Cardiac fibroblast (primary cell): Measurements from ENCODE around the gene SMYD4.
"Not testable (repeated sequence)": the region's sequence is repeated elsewhere in the genome, so short reads cannot be mapped to it uniquely, and the experiment has no call there.

Source experiments
- DNase-seq, 2 donors: peaks; one replicate each; pipeline versions ENCODE4 v3.0.0 to v3.0.0-alpha.2; 2010; ENCODE audit warnings: low read depth in 2 of 2
- H3K4me3 ChIP-seq, 2 donors: replicated peaks in 1 of 2; 1 replicate in 1 of 2; 2 replicates in 1 of 2; pipeline ENCODE4 v1.5.1; 2011; ENCODE audit warnings: low read depth in 2 of 2, low read length in 2 of 2, mild to moderate bottlenecking in 2 of 2, moderate library complexity in 1 of 2
- CTCF ChIP-seq: IDR thresholded peaks from one replicate; pipeline ENCODE4 v1.5.1; 2011; ENCODE audit warnings: low read depth, mild to moderate bottlenecking, low read length, inconsistent platforms

SMYD4 gene

DNA sequence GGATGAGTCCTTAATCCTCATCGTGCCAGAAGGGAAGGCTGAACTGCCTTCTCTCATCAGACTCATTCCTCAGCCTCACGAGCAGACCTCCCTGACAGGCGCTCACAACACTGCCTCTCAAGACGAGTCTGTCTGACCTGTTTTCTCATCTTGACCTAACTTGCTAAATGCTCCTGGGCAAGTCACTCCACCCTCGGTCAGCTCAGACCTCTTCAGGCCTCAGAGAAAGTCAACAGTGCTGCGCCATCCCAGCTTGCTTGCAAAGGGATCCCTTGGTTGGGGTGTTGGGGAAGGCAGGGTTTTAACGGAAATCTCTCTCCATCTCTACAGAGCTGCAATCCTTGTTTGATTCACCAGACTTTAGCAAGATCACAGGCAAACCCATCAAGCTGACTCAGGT, 52.8 kb downstream of the SMYD4 start:
- no peak for DNase-seq
- no peak for TF ChIP-seq CTCF
- H3K4me3 ChIP-seq = no peak overlapping the region

- TF ChIP-seq CTCF = no peak
- DNase-seq = no peak
- H3K4me3 ChIP-seq = no peak overlapping the region
Observed at GRCh38 chr17:1776328-1776727, 53.4 kb downstream of the SMYD4 start.

GRCh38 chr17:1774390-1775176, 55.1 kb downstream of the SMYD4 start:
- no peak for DNase-seq
- no peak for TF ChIP-seq CTCF
- no peak overlapping the region for H3K4me3 ChIP-seq

- TF ChIP-seq CTCF = no peak
- peak; percentile 14 to 89 for DNase-seq
- no peak overlapping the region for H3K4me3 ChIP-seq
Observed at GRCh38 chr17:1773696-1774181, 56.0 kb downstream of the SMYD4 start.

DNA sequence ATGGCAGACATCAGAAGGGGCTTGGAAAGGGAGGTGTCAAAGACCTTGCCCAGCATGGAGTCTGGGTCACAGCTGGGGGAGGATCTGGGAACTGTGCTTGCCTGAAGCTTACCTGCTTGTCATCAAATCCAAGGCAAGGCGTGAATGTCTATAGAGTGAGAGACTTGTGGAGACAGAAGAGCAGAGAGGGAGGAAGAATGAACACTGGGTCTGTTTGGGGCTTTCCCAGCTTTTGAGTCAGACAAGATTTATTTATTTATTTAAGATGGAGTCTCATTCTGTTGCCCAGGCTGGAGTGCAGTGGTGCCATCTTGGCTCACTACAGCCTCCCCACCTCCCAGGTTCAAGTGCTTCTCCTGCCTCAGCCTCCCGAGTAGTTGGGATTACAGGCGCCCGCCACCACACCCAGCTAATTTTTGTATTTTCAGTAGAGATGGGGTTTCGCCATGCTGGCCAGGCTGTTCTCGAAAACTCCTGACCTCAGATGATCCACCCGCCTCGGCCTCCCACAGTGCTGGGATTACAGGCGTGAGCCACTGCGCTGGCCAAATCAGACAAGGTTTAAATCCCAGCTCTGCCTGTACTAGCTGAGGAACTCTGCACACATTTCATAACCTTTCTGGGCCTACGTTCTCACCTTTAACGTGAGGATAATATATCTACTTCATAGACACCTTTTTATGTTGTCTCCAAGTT, 56.6 kb downstream of the SMYD4 start:
- H3K4me3 ChIP-seq = not testable (repeated sequence)
- DNase-seq = peak; percentile 50 to 76

DNA sequence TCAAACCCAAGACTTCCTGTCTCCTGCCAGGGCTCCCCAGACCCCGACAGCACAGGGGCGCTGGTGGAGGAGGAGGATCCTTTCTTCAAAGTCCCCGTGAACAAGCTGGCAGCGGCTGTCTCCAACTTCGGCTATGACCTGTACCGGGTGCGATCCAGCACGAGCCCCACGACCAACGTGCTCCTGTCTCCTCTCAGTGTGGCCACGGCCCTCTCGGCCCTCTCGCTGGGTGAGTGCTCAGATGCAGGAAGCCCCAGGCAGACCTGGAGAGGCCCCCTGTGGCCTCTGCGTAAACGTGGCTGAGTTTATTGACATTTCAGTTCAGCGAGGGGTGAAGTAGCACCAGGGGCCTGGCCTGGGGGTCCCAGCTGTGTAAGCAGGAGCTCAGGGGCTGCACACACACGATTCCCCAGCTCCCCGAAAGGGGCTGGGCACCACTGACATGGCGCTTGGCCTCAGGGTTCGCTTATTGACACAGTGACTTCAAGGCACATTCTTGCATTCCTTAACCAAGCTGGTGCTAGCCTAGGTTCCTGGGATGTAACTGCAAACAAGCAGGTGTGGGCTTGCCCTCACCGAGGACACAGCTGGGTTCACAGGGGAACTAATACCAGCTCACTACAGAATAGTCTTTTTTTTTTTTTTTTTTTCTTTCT, 59.8 kb downstream of the SMYD4 start:
- no peak overlapping the region for H3K4me3 ChIP-seq
- TF ChIP-seq CTCF = no peak
- no peak for DNase-seq

DNA sequence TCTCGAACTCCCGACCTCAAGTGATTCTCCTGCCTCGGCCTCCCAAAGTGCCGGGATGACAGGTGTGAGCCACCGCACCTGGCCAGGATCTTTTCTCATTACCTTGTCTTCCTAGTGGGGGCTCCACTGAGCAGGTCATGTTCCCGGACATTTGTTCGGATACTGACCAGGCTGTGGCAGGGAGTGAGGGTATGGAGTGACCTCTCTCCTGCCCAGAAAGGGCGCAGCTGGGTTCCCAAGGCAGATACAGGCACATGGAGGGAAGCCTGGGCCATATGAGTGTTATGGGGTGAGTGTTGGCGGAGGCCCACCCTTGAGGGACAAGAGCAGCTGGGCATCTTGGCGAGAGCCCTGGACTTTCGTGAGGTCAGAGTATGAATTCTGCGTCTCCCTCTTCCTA, 62.3 kb downstream of the SMYD4 start:
- no peak for DNase-seq
- TF ChIP-seq CTCF = no peak

More for the DNA sequence above, 62.3 kb downstream of the SMYD4 start:
- no peak overlapping the region for H3K4me3 ChIP-seq
